ENCODE measurements around the gene THADA. TPM values are rescaled to one million over a fixed set of nuclear protein-coding genes. Genes with fewer than 3 reads are reported as not detected.

Gene THADA
- polyA plus RNA-seq, 3 donors: 7.3 to 11.2 (median 9.7) TPM

- H3K9ac ChIP-seq (ENCODE audit: insufficient read depth, low read length, poor library complexity, severe bottlenecking): no peak overlapping the region
- no peak for DNase-seq
- no peak overlapping the region for H3K4me3 ChIP-seq (replicated peaks in 1 of 3; ENCODE audit: low read depth in 2 of 3, low read length in 3 of 3)
- no peaks in the 10 kb centered on the region for H3K27me3 ChIP-seq (ENCODE audit: control insufficient read depth in 2 of 2, insufficient read depth in 2 of 2, low read length in 2 of 2)
- H3K27ac ChIP-seq (ENCODE audit: low read depth in 1 of 2, low read length in 2 of 2): no peak overlapping the region
- no peaks in the 10 kb centered on the region for H3K9me3 ChIP-seq (replicated peaks in 1 of 2; ENCODE audit: control insufficient read depth in 1 of 2, insufficient read depth in 1 of 2, low read length in 2 of 2)
- H4K20me1 ChIP-seq (ENCODE audit: insufficient read depth, low read length): no peaks in the 10 kb centered on the region
- peak overlapping the region in 1 of 7 donors; percentile 50 for H3K27ac Mint-ChIP-seq
- no peak overlapping the region for H3K4me3 Mint-ChIP-seq
- no peak overlapping the region for H3K4me2 ChIP-seq (replicated peaks; ENCODE audit: extremely low read depth, low read length, poor library complexity, severe bottlenecking)
- H3K9me3 Mint-ChIP-seq: peaks cover 0 to 5% (median 0%) of the 10 kb centered on the region in 7 donors
- no peak for TF ChIP-seq CTCF (IDR thresholded peaks at IDR 0.05)
- no peaks in the 10 kb centered on the region for H3K36me3 ChIP-seq (replicated peaks in 1 of 2; ENCODE audit: control insufficient read depth in 1 of 2, insufficient read depth in 2 of 2, low read length in 2 of 2)
- H3K4me1 Mint-ChIP-seq: peaks cover 36% of the 10 kb centered on the region
- intact Hi-C loops (cut with micrococcal nuclease): no loop called here
- 83% methylated on average over 1 of the region's 6 CpGs for WGBS (ENCODE audit: insufficient coverage)
- H3K79me2 ChIP-seq (ENCODE audit: insufficient read depth, low read length): no peaks in the 10 kb centered on the region
- H2AFZ ChIP-seq (ENCODE audit: insufficient read depth, low read depth, low read length, poor library complexity, severe bottlenecking): no peak overlapping the region
- peaks cover under 1 to 2% of the 10 kb centered on the region in 2 donors for H3K36me3 Mint-ChIP-seq
- H3K27me3 Mint-ChIP-seq (ENCODE audit: low read depth in 3 of 3): peaks cover 0 to 1% (median 0%) of the 10 kb centered on the region in 3 donors
- peaks cover 14 to 19% of the 10 kb centered on the region in 2 donors for H3K4me1 ChIP-seq (ENCODE audit: control insufficient read depth in 1 of 2, insufficient read depth in 2 of 2, low read length in 2 of 2)
These were observed 409.5 kb downstream of the THADA start for GRCh38 chr2:43186321-43186678.

GRCh38 chr2:43185146-43185545, 410.7 kb downstream of the THADA start:
- H3K4me1 ChIP-seq (ENCODE audit: control insufficient read depth in 1 of 2, insufficient read depth in 2 of 2, low read length in 2 of 2): peaks cover 15 to 23% of the 10 kb centered on the region in 2 donors
- Mint-ChIP-seq H3K36me3 (peaks cover 2 to 3% of the 10 kb centered on the region in 2 donors), H3K4me3 (no peak overlapping the region), H3K27me3 (ENCODE audit: low read depth in 3 of 3) (peaks cover 0 to 2% (median 0%) of the 10 kb centered on the region in 3 donors), H3K27ac (peak overlapping the region in 3 of 7 donors; percentile 23 to 58 (median 57)), H3K9me3 (peaks cover 0 to 5% (median 0%) of the 10 kb centered on the region in 7 donors), H3K4me1 (peaks cover 46% of the 10 kb centered on the region)
- H2AFZ ChIP-seq (ENCODE audit: insufficient read depth, low read depth, low read length, poor library complexity, severe bottlenecking): no peak overlapping the region
- DNase-seq: no peak
- no peak overlapping the region for H3K9ac ChIP-seq (ENCODE audit: insufficient read depth, low read length, poor library complexity, severe bottlenecking)
- H3K27me3 ChIP-seq (ENCODE audit: control insufficient read depth in 2 of 2, insufficient read depth in 2 of 2, low read length in 2 of 2): no peaks in the 10 kb centered on the region
- no peak overlapping the region for H3K27ac ChIP-seq (ENCODE audit: low read depth in 1 of 2, low read length in 2 of 2)
- H3K36me3 ChIP-seq (replicated peaks in 1 of 2; ENCODE audit: control insufficient read depth in 1 of 2, insufficient read depth in 2 of 2, low read length in 2 of 2): no peaks in the 10 kb centered on the region
- H3K9me3 ChIP-seq (replicated peaks in 1 of 2; ENCODE audit: control insufficient read depth in 1 of 2, insufficient read depth in 1 of 2, low read length in 2 of 2): no peaks in the 10 kb centered on the region
- WGBS (ENCODE audit: insufficient coverage): 94% methylated on average over 4 of the region's 4 CpGs
- H3K4me3 ChIP-seq (replicated peaks in 1 of 3; ENCODE audit: low read depth in 2 of 3, low read length in 3 of 3): no peak overlapping the region
- H3K4me2 ChIP-seq (replicated peaks; ENCODE audit: extremely low read depth, low read length, poor library complexity, severe bottlenecking): no peak overlapping the region
- intact Hi-C loops (cut with micrococcal nuclease): no loop called here
- peaks cover 5% of the 10 kb centered on the region for H3K79me2 ChIP-seq (ENCODE audit: insufficient read depth, low read length)
- no peak for TF ChIP-seq CTCF (IDR thresholded peaks at IDR 0.05)
- no peaks in the 10 kb centered on the region for H4K20me1 ChIP-seq (ENCODE audit: insufficient read depth, low read length)

Measured in CD14-positive monocyte (primary cell).